LNCaP clone FGC (cell line): ENCODE data around the gene SPTBN1.

Experiments used
- DNase-seq: peaks from one replicate; pipeline ENCODE4 v3.0.0-alpha.2; 2011; ENCODE audit warnings: low read depth
- H3K4me3 ChIP-seq: 2 replicates; pipeline ENCODE4 v1.5.1; 2011; ENCODE audit warnings: mild to moderate bottlenecking, low read depth, low read length, control low read depth
- TF ChIP-seq, protein P1 (sequence below): IDR thresholded peaks from 2 replicates; pipeline ENCODE4 v1.5.1; 2012; ENCODE audit warnings: mild to moderate bottlenecking; ENCODE audit not compliant: control insufficient read depth, insufficient read depth; ENCODE audit errors: extremely low read depth

SPTBN1 gene

DNA sequence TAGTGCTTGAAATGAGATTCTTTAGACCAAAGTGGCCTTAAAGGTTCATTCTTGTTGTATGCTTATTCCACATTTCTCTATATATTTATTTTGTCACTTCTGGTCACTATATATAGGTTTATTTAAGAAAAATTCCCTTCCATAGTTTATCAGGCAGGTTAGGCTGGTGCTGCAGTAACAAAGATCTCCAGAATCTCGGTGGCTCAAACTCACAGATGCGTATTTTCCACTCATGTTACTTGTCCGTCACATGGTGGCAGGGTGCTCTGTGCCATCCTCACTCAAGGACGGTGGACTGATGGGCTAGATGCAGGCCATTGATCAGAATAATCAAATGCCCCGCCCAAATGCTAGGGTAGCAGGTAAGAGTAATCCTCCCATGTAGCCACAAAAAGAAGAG lies 19.8 kb downstream of the SPTBN1 start:
- TF ChIP-seq, protein P1, sequence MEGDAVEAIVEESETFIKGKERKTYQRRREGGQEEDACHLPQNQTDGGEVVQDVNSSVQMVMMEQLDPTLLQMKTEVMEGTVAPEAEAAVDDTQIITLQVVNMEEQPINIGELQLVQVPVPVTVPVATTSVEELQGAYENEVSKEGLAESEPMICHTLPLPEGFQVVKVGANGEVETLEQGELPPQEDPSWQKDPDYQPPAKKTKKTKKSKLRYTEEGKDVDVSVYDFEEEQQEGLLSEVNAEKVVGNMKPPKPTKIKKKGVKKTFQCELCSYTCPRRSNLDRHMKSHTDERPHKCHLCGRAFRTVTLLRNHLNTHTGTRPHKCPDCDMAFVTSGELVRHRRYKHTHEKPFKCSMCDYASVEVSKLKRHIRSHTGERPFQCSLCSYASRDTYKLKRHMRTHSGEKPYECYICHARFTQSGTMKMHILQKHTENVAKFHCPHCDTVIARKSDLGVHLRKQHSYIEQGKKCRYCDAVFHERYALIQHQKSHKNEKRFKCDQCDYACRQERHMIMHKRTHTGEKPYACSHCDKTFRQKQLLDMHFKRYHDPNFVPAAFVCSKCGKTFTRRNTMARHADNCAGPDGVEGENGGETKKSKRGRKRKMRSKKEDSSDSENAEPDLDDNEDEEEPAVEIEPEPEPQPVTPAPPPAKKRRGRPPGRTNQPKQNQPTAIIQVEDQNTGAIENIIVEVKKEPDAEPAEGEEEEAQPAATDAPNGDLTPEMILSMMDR: no peak
- no peak overlapping the region for H3K4me3 ChIP-seq
- no peak for DNase-seq

DNA sequence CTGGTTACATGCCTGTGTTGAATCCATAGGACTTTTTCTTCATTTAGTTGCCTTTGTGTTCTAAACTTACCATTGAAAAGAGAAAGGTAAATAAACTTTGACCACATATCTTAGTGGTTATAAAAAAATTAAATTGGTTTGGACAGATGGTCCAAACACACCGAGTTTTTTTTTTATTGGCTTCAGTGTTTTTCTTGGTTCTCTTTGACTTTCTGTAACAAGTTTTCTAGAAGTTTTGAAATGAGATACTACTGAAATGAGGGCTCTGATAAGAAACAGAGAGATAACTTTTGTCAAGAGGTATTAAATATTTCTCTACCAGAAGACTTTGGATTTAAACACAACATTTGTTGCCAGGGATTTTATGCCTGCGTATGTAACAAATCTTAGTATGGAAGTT lies 20.7 kb downstream of the SPTBN1 start:
- DNase-seq: no peak
- TF ChIP-seq, protein P1: no peak
- no peak overlapping the region for H3K4me3 ChIP-seq

DNA sequence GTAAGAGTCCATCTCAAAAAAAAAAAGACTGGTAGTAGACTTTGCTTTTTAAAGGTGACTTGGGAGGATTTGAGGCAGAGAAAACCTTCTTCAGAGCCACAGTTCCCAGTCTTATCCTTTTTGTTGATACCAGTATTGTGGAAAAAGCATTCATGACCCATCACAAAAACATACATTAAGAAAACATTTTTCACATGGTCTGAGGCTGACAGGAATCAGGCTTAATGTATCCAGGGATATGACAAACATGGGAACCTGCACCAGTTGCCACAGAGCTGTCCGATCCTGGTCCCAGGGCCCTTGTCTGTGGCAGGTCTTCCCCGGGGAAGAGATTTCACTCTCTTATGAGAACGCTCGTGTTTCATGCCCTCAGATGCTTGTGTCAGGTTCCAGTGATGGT lies 21.8 kb downstream of the SPTBN1 start:
- no peak for DNase-seq
- TF ChIP-seq, protein P1: no peak
- H3K4me3 ChIP-seq: no peak overlapping the region

DNA sequence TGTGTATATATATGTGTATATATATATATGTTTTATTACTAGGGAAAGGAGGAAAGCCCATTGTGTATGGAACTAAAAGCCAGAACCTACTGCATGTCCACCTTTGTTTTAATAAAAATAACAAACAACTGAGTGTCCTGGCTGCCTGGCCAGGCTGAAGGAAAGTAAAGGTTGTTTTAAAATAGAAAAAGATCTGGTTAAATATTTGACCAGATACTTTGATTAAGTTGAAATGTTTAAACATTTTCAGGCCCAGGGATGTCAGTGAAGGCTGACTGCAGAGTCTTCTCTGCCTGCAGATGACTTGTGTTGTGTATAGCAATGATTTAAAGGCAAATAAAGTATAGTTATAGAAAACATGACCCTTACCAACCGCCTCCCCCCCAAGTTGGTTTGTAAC lies 22.8 kb downstream of the SPTBN1 start:
- no peak for DNase-seq
- TF ChIP-seq, protein P1: no peak

DNA sequence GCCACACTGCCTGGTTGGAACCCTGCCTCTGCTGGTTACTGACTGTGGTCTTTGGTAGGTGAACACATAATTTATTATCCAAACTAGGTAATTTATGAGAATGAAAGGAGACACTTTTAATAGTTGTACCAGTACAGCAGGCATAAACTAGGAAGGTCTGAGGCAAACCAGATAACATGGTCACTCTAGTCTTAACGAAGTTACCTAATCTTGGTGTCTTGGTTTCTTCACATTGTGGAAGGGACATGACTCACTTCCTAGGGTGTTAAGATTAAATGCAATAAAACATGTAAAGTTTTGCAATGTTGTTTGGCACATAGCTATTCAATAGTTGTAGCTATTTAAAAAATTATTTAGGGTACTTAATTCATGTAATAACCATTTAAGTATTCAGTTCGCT lies 23.3 kb downstream of the SPTBN1 start:
- no peak overlapping the region for H3K4me3 ChIP-seq
- TF ChIP-seq, protein P1: no peak
- no peak for DNase-seq

More for the DNA sequence above, 22.8 kb downstream of the SPTBN1 start:
- H3K4me3 ChIP-seq: no peak overlapping the region

DNA sequence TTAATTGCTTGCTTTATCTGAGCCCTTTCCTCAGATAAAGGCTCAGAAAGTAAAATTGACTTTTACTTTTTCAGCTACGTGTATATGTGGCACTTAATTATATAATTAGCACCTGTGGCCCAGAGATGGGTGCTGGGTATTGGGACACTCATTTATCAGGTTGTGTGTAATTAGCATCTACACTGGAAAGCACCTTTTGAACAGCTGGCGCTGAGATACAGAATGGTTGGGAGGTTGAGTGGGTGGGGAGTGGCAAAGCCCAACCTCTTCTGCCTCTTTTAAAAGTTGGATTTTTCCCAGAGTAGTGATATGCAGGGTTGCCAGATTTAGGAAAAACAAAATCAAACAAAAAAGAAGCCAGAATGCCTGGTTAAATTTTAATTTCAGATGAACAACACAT lies 23.9 kb downstream of the SPTBN1 start:
- TF ChIP-seq, protein P1: no peak
- H3K4me3 ChIP-seq: no peak overlapping the region
- no peak for DNase-seq

DNA sequence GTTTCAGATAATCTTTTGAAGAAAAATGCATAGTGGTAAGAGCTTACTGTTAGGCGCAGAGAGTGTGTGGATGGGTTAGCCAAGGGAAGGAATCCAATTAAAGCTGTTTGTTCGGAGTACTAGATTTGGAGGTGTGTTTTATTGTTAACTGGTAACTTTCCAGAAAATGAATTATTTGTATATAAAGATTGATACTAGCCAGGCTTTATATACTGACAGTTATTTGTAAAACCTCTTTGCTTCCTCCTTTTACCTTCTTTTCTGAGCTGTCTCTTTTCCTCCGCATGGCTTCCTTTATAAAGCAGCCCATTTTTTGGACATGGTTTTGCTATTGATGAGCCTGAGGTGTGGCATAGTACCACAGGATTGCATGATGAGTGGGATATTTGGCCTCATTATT lies 25.6 kb downstream of the SPTBN1 start:
- H3K4me3 ChIP-seq: no peak overlapping the region
- DNase-seq: no peak
- TF ChIP-seq, protein P1: no peak
